ENCODE measurements around the gene MED8. TPM values are rescaled to one million over a fixed set of nuclear protein-coding genes. Genes with fewer than 3 reads are reported as not detected.
A peak's percentile ranks its signal among the peaks of the same experiment; 100 is the strongest.

The MED8 gene, protein sequence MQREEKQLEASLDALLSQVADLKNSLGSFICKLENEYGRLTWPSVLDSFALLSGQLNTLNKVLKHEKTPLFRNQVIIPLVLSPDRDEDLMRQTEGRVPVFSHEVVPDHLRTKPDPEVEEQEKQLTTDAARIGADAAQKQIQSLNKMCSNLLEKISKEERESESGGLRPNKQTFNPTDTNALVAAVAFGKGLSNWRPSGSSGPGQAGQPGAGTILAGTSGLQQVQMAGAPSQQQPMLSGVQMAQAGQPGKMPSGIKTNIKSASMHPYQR
- polyA plus RNA-seq (2011; rRNA removed): 33.9 and 40.4 TPM in 2 replicates
- 20.2 TPM in 2 replicates for polyA plus RNA-seq (2012; cell fraction: cytosol; rRNA removed)
- 11.0 and 15.1 TPM in 2 replicates for polyA plus RNA-seq (2012; cell fraction: nucleus; rRNA removed)
- polyA plus RNA-seq (2017; fragmentation: RNase III; extraction: RNeasy Plus Mini Kit Qiagen cat#74134 plus additional on column Dnase treatment): 21.8 to 26.0 TPM (median 23.4 TPM) in 3 replicates
- 22.2 and 23.1 TPM in 2 replicates for polyA minus RNA-seq (2011; rRNA and poly(A)+ RNA removed)

DNA sequence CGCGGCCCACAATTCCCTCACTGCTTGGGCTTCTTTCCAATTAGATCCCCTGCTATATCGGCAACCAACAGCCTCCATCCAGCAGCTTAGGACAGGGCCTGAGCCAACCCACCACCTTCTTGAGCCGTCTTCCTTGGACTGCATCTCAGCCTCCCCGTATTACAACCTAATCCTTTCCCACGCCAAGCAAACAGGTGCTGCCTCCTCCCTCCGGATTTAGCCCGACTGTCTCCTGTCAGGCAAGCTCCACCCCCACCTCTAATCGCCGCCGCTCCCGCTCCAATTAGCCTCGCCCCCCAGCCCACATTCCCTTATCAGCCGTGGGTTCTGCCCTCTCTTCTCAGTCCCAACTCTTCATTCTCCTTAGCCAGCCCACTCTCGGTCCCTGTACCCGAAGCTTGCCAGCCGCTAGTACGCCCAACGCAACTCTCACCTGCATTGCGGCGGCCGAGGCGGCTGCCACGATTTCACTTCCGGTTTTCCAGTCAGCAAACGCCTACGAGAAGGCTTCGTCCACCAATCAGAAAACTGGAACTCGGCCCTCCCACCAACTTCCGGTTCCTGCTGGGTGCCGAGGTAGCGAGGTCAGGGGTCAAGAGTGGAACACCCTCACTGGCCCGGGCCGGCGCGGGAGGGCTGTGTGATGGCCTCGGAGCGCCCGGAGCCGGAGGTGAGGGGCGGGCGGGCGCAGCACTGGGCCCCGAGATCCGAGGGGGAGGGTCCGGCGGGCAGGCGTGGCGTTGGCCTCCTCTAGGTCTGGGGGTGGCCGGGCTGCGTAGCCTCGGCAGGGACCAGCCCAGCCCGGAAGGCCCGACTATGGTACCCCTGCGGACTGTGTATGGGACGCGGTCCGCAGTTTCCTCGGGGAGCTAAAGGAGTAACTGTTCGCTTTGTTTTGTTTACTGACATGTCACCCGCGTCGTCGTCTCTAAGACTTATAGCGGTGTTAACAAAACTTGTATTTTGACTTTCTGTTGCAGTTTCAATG is at the start of gene MED8, which contains the start of gene SZT2:
MED8 (minus strand) TSS at position 475 of the 988 bp plus-strand sequence; CDS start at position 439, 36 bp downstream.
SZT2 (plus strand) TSS at position 574 of the 988 bp plus-strand sequence; CDS start at position 644, 70 bp downstream.
- FAIRE-seq (no peak), DNase-seq (ENCODE audit: low read depth in 1 of 2, low spot score in 1 of 2) (peak; percentile 88 to 91), ATAC-seq (peak; percentile 99)
- Histone ChIP-seq H3K9me3 (no peaks in the 10 kb centered on the region), H3K4me2 (peak within 1 kb of the TSS; percentile 96), H3K4me3 (peak within 1 kb of the TSS; percentile 74), H3K27ac (peak within 1 kb of the TSS; percentile 89 to 95), H3K4me1 (peaks cover 22% of the 10 kb centered on the region; the same call in 2 of the 3 replicates)
- under 1% methylated on average over 39 of the region's 65 CpGs for WGBS (ENCODE audit: missing lambda C conversion rate)
- TF ChIP-seq ZC3H11A (IDR thresholded peaks at IDR 0.05): no peak
- TF ChIP-seq JUN (IDR thresholded peaks at IDR 0.05): peak in 1 of 2 experiments; percentile 69; a peak in 2 of 5 replicates
- TF ChIP-seq GATA3 (IDR thresholded peaks at IDR 0.05; ENCODE audit: borderline replicate concordance): 0 out of 2 replicates have a peak, but pooled peaks have one; percentile 12
- peak; percentile 77 for TF ChIP-seq POLR2A (IDR thresholded peaks at IDR 0.05; ENCODE audit: low read length)
- TF ChIP-seq USF2 (IDR thresholded peaks at IDR 0.05): no peak
- peak; percentile 73 for TF ChIP-seq MAFK (IDR thresholded peaks at IDR 0.05; ENCODE audit: partially characterized antibody)
- peak; percentile 61 for TF ChIP-seq PHF8 (IDR thresholded peaks at IDR 0.05; ENCODE audit: borderline replicate concordance, low read depth)
- no peak for TF ChIP-seq ESRRA (IDR thresholded peaks at IDR 0.05; ENCODE audit: borderline replicate concordance, low read length)
- TF ChIP-seq EP300 (IDR thresholded peaks at IDR 0.05): no peak
- TF ChIP-seq MAX (IDR thresholded peaks at IDR 0.05): peak; percentile 28; the same call in 1 of the 2 replicates
- ChIA-PET POLR2A (interaction anchor here (0.8 to 1.8 kb wide), 4 partner anchors 22 to 133 kb away, joined by 3 to 11 read pairs (median 4); partner anchors contain the start of genes CDC20 and ELOVL1), CTCF (interaction anchor here (0.6 to 1.6 kb wide), 3 partner anchors 12 to 161 kb away, joined by 3 read pairs; no protein-coding TSS in a partner anchor)

DNA sequence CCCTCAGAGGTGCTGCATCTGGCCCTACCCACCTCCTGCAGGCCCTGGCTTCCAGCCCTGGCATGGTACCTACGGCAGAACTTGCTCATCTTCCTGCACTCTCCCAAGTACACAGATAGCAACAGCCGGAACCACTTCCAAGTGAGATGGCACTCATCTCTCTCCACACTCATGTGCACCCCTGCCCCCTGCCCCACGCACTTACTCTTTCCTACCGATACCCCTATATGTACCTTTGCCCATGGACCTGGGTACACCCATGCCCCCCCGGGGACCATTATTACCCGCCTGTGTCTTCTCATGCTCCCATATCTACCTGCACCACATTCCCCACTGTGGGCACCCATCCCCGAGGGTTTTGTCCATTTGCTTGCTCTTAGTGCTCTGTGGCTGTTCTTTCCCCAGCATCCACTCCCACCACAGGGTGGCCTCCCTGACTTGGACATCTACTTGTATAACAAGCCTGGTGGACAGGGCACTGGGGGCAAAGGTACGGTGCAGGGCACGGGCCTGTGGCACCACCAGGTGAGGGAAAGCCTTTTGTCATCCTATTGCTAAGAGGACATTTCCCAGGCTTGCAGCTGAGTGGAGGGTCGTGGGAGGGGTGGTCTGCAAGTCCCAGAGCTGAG is 49.5 kb upstream of the MED8 start:
- ChIA-PET CTCF (interaction anchor here (1.0 to 1.8 kb wide), 2 partner anchors 11 to 212 kb away, joined by 3 to 6 read pairs; no protein-coding TSS in a partner anchor), POLR2A (no interaction called here)
- no peak overlapping the region for H3K27ac ChIP-seq
- TF ChIP-seq EP300 (IDR thresholded peaks at IDR 0.05) (no peak), MAFK (IDR thresholded peaks at IDR 0.05; ENCODE audit: partially characterized antibody) (no peak), KDM1A (IDR thresholded peaks at IDR 0.05; ENCODE audit: low read depth) (no peak), ZC3H11A (IDR thresholded peaks at IDR 0.05) (no peak), EHMT2 (IDR thresholded peaks at IDR 0.05; ENCODE audit: low read depth) (no peak), BCL3 (IDR thresholded peaks at IDR 0.05) (no peak), FOXS1 (CRISPR knock-in tag; IDR thresholded peaks at IDR 0.05) (no peak), ZSCAN20 (CRISPR knock-in tag; IDR thresholded peaks at IDR 0.05) (no peak), TP53 (CRISPR knock-in tag; IDR thresholded peaks at IDR 0.05) (no peak), CBX2 (IDR thresholded peaks at IDR 0.05; ENCODE audit: borderline replicate concordance, low read depth) (no peak), HOXB13 (CRISPR knock-in tag; IDR thresholded peaks at IDR 0.05; ENCODE audit: low read depth) (no peak), CHD4 (IDR thresholded peaks at IDR 0.05; ENCODE audit: borderline replicate concordance) (no peak), CHD2 (IDR thresholded peaks at IDR 0.05; ENCODE audit: low read length, partially characterized antibody) (no peak), CEBPB (IDR thresholded peaks at IDR 0.05) (no peak), ZFP36 (IDR thresholded peaks at IDR 0.05; ENCODE audit: borderline replicate concordance, partially characterized antibody) (no peak), ZNF302 (CRISPR knock-in tag; IDR thresholded peaks at IDR 0.05) (no peak), KDM5A (IDR thresholded peaks at IDR 0.05) (no peak), USF2 (IDR thresholded peaks at IDR 0.05) (no peak)
- TF ChIP-seq, protein P1, sequence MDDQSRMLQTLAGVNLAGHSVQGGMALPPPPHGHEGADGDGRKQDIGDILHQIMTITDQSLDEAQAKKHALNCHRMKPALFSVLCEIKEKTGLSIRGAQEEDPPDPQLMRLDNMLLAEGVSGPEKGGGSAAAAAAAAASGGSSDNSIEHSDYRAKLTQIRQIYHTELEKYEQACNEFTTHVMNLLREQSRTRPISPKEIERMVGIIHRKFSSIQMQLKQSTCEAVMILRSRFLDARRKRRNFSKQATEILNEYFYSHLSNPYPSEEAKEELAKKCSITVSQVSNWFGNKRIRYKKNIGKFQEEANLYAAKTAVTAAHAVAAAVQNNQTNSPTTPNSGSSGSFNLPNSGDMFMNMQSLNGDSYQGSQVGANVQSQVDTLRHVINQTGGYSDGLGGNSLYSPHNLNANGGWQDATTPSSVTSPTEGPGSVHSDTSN (IDR thresholded peaks at IDR 0.05): no peak
- WGBS (ENCODE audit: missing lambda C conversion rate): 88% methylated on average over 10 of the region's 10 CpGs
- H3K4me2 ChIP-seq: no peak overlapping the region
- H3K9me3 ChIP-seq: no peaks in the 10 kb centered on the region
- no peak overlapping the region for H3K4me3 ChIP-seq
- no peaks in the 10 kb centered on the region for H3K4me1 ChIP-seq
- DNase-seq (ENCODE audit: low read depth in 1 of 2, low spot score in 1 of 2): no peak
- peak in 1 of 2 experiments; percentile 20; a peak in 1 of 6 replicates for ATAC-seq
- FAIRE-seq: no peak
